A673 (cell line): Measurements from ENCODE around the gene GPR39. TPM values are rescaled to one million over a fixed set of nuclear protein-coding genes. Genes with fewer than 3 reads are reported as not detected.

ENCODE experiments used
- BruUV-seq: library from RNA; stranded (reverse); fragments of 400-500 nt; replicated peaks from 2 replicates; lab custom pipeline; 2021; lab: Mats Ljungman, UMichigan
- CTCF ChIA-PET: fragments of 300-600 bp; sonication (Branson Sonifier 250); formaldehyde crosslinking; loops from one replicate; lab custom pipeline; 2022; ENCODE audit warnings: antibody characterized with exemption; lab: Charles Lee
- POLR2A ChIA-PET: fragments of 300-600 bp; sonication (Branson Sonifier 250); formaldehyde crosslinking; loops from one replicate; lab custom pipeline; 2022; ENCODE audit warnings: antibody characterized with exemption; ENCODE audit not compliant: low non-redundant PET; lab: Charles Lee
- DNase-seq: peaks from one replicate; pipeline ENCODE4 v3.0.0-alpha.2; 2015; ENCODE audit warnings: low spot score
- H3K27ac ChIP-seq: fragments of 200-600 bp; sonication (generic); 2 replicates; pipeline ENCODE4 v1.5.1; 2016; ENCODE audit warnings: mixed run types, low read depth, mild to moderate bottlenecking, mixed read lengths, antibody characterized with exemption, low read length; ENCODE audit not compliant: poor library complexity, severe bottlenecking
- H3K27me3 ChIP-seq: fragments of 200-600 bp; sonication (generic); replicated peaks from 2 replicates; pipeline ENCODE4 v1.6.1; 2017; ENCODE audit warnings: mixed run types, low read depth, mild to moderate bottlenecking, mixed read lengths, antibody characterized with exemption, low read length; ENCODE audit not compliant: insufficient read depth, poor library complexity
- H3K36me3 ChIP-seq: fragments of 200-600 bp; sonication (generic); 2 replicates; pipeline ENCODE4 v1.6.1; 2016; ENCODE audit warnings: mixed run types, mild to moderate bottlenecking, mixed read lengths, antibody characterized with exemption, low read length; ENCODE audit not compliant: insufficient read depth, poor library complexity, severe bottlenecking
- H3K4me1 ChIP-seq: fragments of 200-600 bp; sonication (generic); 2 replicates; pipeline ENCODE4 v1.6.1; 2017; ENCODE audit warnings: mixed run types, mild to moderate bottlenecking, mixed read lengths, antibody characterized with exemption, low read length; ENCODE audit not compliant: insufficient read depth, poor library complexity, severe bottlenecking
- H3K4me3 ChIP-seq: fragments of 200-600 bp; sonication (generic); 2 replicates; pipeline ENCODE4 v1.5.1; 2016; ENCODE audit warnings: low read depth, mixed run types, mild to moderate bottlenecking, mixed read lengths, low read length; ENCODE audit not compliant: poor library complexity, severe bottlenecking
- H3K9me3 ChIP-seq: fragments of 200-600 bp; sonication (generic); 2 replicates; pipeline ENCODE4 v1.6.1; 2016; ENCODE audit warnings: mixed run types, low read depth, mild to moderate bottlenecking, mixed read lengths, antibody characterized with exemption, low read length; ENCODE audit not compliant: poor library complexity, severe bottlenecking
- EZH2 ChIP-seq: fragments of 200-600 bp; sonication (generic); IDR thresholded peaks from 2 replicates; pipeline ENCODE4 v1.6.1; 2017; ENCODE audit warnings: borderline replicate concordance, low read depth, mild to moderate bottlenecking, mixed read lengths, antibody characterized with exemption, low read length; ENCODE audit not compliant: poor library complexity, severe bottlenecking
- intact Hi-C: fragments of 100-400 bp; cut with micrococcal nuclease; formaldehyde crosslinking; loops from one replicate; pipeline ENCODE4 v1.10.0; 2022; ENCODE audit not compliant: unreplicated experiment
- total RNA-seq: library from RNA; stranded (reverse); gene quantifications from 2 replicates; pipeline ENCODE4 v1.2.3, GENCODE V29; 2021
- TF ChIP-seq, protein P1 (sequence below): fragments of 300-800, 200-600 bp; sonication (generic); conservative IDR thresholded peaks from 2 replicates; pipeline ENCODE4 v1.5.1; 2017; ENCODE audit warnings: low read depth, mild to moderate bottlenecking, antibody characterized with exemption, low read length, moderate library complexity, mixed read lengths

GPR39 gene
- total RNA-seq, 1 experiment from 2014 or later = 3.6 TPM

DNA sequence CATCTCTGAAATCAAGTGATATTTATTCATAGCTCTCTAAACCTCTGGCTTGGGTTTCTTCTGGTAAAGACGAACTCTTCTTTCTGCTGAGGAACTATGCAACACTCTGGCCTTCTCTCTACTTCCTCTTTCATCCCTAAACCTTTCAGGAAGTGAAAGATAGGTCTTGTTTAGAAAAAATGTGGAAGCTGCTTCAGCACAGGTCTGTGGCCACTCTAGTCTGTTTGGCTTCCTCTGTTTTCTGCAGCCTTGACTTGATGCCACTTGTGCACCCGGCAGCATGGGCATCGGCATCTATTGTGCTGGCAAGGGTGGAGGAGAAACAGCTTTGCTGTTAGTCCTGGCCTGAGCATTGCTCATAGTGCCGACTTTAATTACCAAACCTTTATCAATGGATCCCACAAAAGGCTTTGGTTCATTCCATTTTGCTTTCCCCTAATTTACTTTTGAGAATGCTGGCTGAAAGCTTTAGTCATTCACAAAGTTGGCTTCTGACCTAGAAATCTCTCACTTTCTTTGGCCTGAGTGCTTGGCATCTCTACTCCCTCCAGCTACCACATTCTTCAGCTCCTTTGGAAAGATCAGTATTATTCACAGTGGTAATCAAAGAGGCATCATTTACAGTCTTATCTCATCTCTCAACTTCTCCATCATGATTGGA, 32.0 kb upstream of the GPR39 start:
- Histone ChIP-seq H3K4me3 (no peak overlapping the region), H3K9me3 (no peaks in the 10 kb centered on the region), H3K27ac (no peak overlapping the region), H3K27me3 (no peaks in the 10 kb centered on the region), H3K4me1 (no peaks in the 10 kb centered on the region), H3K36me3 (no peaks in the 10 kb centered on the region)
- BruUV-seq = no TSS peak
- DNase-seq = no peak
- intact Hi-C loops = no loop called here
- CTCF ChIA-PET = no interaction called here
- POLR2A ChIA-PET = no interaction called here
- no peak for TF ChIP-seq EZH2
- TF ChIP-seq, protein P1, sequence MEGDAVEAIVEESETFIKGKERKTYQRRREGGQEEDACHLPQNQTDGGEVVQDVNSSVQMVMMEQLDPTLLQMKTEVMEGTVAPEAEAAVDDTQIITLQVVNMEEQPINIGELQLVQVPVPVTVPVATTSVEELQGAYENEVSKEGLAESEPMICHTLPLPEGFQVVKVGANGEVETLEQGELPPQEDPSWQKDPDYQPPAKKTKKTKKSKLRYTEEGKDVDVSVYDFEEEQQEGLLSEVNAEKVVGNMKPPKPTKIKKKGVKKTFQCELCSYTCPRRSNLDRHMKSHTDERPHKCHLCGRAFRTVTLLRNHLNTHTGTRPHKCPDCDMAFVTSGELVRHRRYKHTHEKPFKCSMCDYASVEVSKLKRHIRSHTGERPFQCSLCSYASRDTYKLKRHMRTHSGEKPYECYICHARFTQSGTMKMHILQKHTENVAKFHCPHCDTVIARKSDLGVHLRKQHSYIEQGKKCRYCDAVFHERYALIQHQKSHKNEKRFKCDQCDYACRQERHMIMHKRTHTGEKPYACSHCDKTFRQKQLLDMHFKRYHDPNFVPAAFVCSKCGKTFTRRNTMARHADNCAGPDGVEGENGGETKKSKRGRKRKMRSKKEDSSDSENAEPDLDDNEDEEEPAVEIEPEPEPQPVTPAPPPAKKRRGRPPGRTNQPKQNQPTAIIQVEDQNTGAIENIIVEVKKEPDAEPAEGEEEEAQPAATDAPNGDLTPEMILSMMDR = no peak

DNA sequence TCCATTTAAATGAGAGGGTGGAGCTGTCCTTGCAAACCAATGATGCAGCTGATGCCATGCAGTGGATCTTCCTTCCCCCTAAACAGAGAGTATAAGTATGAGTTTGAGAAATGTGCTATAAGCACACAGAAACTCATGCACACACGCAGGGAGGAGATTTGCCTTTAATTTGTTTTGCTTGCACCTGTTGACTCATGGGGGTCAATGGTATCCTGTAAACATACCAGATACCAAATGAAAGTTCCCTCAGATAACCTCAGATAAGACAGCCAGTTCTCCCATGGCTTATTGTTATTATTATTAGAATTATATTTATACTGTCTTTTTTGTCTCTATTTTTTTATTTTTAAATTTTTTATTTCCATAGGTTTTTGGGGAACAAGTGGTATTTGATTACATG, 29.5 kb upstream of the GPR39 start:
- H3K27me3 ChIP-seq = no peaks in the 10 kb centered on the region
- ChIA-PET CTCF (no interaction called here), POLR2A (no interaction called here)
- no peak overlapping the region for H3K27ac ChIP-seq
- intact Hi-C loops = no loop called here
- H3K4me3 ChIP-seq = no peak overlapping the region
- H3K4me1 ChIP-seq = peaks cover 4% of the 10 kb centered on the region
- no peak for TF ChIP-seq EZH2
- no peaks in the 10 kb centered on the region for H3K9me3 ChIP-seq
- no peak for DNase-seq
- no peaks in the 10 kb centered on the region for H3K36me3 ChIP-seq
- no TSS peak for BruUV-seq

DNA sequence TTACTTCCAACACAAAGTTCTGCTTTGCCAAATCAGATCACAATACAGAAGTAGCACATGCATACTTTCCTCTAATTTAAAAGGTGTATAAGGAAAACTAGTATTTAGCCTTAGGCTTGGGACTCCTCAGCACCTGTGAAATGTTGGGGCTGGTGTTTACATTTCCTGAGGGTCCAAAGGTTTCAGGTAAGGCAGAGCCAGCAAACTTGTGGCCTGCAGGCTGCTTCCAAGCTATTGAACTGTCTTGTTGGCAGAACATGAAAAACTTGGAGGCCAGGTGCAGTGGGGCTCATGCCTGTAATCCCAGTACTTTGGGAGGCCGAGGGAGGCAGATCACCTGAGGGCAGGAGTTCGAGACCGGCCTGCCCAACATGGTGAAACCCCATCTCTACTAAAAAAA, 26.5 kb upstream of the GPR39 start:
- CTCF ChIA-PET = no interaction called here
- Histone ChIP-seq H3K27ac (no peak overlapping the region), H3K36me3 (no peaks in the 10 kb centered on the region), H3K9me3 (no peaks in the 10 kb centered on the region), H3K4me3 (no peak overlapping the region), H3K4me1 (peaks cover 11% of the 10 kb centered on the region), H3K27me3 (no peaks in the 10 kb centered on the region)
- no TSS peak for BruUV-seq
- no peak for DNase-seq
- intact Hi-C loops = no loop called here
- TF ChIP-seq EZH2 = no peak
- TF ChIP-seq, protein P1 = no peak
- POLR2A ChIA-PET = no interaction called here

DNA sequence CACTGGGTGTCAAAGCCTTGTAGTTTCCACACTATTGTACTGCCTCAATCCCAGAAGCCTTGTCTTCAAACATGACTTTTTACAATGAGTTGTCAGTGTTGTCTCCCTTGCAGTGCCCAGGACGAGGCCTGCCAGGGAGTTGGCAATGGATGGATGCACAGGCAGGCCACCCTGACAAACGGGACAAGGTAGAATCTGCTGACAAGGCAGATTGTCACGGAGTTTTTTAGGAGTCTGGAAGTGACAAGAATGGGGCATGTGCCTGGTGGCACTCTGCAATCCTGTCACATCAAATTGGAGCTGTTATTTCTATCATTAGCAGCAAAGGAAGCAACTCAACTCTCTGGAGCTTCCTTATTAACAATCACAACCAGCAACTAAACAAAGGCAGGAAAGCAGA, 25.2 kb upstream of the GPR39 start:
- Histone ChIP-seq H3K4me3 (no peak overlapping the region), H3K9me3 (no peaks in the 10 kb centered on the region), H3K36me3 (no peaks in the 10 kb centered on the region), H3K27me3 (no peaks in the 10 kb centered on the region), H3K27ac (no peak overlapping the region), H3K4me1 (peaks cover 11% of the 10 kb centered on the region)
- ChIA-PET POLR2A (no interaction called here), CTCF (no interaction called here)
- DNase-seq = no peak
- intact Hi-C loops = no loop called here
- no TSS peak for BruUV-seq
- TF ChIP-seq, protein P1 = no peak
